ENCODE results near the gene CLNK. TPM values are rescaled to one million over a fixed set of nuclear protein-coding genes. Genes with fewer than 3 reads are reported as not detected.

Gene CLNK
- total RNA-seq, 1 donor from 2014 or later = 0.10 TPM

DNA sequence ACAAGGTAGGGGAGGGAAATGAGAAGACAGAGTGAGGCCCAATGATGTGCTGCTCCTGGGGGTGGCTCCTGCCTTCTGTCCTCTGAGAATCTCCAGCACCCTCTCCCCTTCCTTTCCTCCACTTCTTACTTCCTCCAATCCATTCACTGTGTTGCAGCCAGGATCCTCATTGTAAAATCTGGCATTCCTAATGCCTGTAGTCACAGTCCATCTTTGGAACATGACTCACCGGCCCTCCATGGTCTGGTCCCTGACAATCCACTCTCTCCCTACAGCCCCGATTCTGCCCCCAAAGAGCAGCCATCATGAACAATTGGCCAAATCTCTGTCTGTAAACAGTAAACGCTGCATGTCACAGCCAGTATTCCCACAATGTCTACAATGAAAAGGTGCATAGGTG is 72.9 kb downstream of the CLNK start:
- no peak for DNase-seq

DNA sequence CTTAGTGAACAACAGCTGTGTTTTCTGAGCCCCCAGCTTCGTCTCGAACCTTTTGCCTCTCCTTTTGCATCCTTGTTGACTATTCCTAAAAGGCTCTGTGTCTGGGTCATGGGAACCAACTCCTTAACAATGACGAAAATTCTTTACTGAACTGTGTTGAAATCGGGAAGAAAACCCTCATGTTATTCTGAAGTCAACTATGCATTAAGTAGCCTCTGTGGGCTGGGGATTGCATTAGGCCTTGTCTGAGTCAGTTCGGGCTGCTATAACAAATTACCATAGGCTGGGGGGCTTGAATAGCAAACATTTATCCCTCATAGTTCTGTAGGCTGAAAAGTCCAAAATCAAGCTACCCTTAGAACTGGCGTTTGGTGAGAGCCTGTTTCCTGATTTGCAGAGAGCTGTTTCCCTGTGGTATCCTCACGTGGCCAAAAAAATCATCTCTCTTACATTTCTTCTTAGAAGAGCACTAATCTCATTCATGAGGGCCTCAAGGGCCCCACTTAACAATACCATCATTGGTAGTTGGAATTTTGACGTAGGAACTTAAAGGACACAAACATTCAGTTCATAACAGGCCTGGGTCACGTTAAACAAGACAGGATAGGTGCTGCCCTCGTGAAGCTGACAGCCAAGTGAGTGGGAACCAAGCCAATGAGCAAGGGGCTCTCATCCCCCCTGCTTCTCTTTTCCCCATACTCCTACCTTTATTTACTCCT is 75.9 kb downstream of the CLNK start:
- no peak for DNase-seq

DNA sequence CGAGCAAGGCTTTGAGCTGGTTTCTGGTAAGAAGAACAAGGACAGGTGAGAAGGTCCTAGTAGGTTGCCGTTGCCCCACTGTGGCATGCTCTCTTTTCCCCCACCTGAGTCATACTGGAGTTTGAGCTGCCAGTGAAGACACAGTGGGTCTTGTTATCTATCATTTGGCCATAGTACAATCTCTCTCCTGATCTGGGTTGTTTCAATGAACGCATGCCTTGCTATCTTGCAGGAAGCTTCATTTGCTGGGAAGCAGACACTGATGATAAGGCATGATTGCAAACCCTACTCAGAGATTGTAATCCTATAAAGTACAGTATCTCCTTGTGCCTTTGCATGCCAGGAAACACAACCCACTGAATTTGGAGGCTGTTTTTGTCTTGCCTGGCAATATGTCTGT is 77.4 kb downstream of the CLNK start:
- DNase-seq = no peak

DNA sequence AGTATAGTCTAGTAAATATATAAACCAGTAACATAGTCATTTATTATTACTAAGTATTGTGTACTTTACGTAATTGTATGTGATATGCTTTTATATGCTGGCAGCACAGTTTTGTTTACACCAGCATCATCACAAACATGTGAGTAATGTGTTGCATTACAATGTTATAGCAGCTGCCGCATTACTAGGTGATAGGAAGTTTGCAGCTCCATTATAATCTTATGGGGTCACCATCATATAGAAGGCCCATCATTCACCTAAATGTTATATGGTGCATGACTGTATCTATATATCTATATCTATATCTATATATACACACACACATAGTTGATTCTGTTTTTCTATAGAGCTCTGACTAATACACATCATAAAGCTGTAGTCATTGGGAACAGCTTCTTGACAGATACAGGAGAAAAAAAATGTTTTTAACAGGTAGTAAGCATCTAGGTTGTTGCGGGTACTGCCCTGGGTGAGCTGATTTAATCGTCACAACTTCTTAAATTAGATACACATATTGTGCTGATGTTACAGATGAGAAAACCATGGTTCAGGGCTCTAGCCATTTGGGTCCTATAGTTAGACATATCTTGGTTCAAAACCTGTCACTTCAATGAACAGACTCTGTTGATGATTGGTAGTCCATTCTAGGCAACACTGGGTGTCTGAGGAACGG is 77.9 kb downstream of the CLNK start:
- no peak for DNase-seq

DNA sequence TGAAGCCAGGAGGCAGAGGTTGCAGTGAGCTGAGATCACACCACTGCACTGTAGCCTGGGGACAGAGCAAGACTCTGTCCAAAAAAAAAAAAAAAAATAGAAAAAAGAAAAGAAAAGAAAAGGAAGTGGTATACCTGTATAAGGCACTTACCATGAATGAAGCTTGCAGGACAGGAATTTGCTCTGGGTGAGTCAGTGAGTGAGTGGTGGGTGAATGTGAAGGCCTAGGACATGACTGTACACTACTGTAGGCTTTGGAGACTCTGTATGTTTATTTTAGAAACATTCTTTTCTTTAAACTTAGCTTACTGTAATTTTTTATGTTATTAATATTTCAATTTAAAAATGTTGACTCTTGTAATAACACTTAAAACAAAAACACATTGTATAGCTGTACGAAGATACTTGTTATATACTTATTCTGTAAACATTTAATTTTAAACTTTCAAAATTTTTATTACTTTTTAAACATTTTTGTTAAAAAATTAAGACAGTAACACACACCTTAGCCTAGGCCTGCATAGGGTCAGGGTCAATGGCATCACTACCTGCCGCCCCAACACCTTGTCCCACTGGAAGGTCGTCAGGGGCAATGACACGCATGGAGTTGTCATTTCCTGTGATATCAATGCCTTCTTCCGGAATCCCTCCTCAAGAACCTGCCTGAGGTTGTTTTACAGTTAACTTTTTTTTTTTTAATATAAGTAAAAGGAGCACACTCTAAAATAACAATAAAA is 78.7 kb downstream of the CLNK start:
- no peak for DNase-seq

DNA sequence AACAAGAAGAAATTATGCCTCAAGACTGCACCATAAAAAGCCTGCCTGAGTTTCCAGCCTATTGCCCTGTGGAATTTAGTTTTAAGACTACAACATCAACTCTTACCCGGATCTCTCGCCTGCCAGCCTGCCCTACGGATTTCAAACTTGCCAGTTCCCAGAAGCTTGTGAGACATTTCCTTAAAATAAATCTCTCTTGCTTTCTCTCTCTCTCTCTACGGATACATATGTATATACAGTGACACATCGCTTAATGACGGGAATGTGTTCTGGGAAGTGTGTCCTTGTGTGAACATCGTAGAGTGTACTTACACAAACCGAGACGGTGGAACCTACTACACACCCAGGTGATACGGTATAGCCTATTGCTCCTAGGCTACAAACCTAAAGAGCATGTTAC is 79.5 kb downstream of the CLNK start:
- no peak for DNase-seq

DNA sequence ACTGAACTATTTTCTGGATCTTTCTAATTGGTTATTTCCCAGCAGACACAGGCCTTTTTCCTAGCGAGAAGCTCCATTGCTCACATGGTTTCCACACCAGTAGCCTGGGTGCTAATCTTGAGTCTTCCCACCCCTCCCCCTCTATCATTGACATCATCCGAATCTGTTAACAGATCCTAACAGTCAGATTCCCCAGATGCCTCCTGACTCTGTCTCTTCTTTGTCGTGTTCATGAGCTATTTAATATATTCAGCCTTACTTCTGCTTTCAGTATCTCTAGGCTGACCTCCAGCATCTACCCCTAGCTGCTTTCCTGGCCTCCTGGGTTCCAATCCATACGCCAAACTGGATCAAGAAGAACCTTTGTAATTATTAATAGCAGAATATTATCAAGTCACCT is 85.0 kb downstream of the CLNK start:
- DNase-seq = no peak

DNA sequence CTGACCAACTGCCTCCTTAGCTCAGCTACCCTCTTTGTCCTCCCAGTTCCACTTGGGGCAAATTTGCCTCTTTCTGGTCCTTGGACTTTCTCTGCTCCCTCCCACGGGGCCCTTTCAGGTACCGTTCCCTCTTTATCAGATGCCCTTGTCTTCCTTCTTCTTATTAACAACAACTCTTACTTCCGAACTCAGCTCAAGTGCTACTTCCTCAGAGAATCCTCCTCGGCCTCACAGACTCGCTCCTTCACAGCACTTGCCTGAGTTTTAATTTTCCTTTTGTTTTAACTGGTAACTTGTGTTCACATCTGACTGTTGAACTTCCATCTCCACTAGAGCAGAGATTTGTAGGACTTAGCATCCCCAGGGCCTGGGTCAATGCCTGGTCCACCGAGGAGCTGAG is 85.7 kb downstream of the CLNK start:
- no peak for DNase-seq

DNA sequence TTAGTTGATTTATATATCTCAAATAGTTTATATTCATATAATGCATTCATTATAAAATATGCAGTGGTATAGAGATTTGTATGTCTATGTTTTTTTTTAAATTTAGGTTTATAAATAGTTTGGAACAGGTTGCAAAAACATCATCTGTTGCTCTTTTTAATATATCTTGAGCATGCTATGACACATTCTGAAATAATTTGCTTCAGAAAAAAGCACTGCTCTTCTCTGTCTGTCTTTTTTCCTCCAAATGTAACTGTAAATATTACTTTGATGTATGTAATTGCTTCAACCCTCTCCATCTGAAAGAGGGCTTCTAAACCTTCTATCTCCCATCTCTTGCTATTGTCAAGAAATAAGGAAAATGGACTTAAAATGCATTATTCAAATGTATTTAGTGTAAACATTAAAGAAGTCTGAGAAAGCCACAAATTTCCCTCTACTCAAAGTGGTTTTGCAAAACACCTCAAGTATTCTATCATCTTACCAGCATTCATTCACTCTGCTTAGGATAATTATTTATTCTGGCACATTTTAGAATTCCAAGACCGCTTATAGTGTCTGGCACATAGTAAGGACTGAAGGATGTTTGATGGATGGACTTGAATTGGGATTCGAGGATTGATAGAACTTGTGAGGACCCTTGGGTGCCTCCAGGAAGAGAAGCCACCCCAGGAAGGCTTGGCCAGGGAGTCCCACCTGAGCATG is 87.8 kb downstream of the CLNK start:
- no peak for DNase-seq

DNA sequence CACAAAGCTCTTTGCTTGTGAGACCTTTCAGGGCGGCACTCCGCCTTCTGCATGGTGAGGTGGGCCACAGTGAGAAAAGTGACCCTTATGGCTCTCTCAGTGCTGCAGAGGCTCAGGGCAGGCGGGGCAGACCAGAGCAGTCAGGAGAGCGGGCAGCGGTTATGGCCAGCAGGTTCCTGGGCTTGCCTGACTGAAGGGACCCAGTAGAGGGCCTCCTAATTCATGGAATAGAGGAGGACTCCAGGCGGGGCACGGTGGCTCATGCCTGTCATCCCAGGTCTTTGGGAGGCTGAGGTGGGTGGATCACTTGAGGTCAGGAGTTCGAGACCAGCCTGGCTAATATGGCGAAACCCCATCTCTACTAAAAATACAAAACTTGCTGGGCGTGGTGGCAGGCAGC is 91.4 kb downstream of the CLNK start:
- no peak for DNase-seq

DNA sequence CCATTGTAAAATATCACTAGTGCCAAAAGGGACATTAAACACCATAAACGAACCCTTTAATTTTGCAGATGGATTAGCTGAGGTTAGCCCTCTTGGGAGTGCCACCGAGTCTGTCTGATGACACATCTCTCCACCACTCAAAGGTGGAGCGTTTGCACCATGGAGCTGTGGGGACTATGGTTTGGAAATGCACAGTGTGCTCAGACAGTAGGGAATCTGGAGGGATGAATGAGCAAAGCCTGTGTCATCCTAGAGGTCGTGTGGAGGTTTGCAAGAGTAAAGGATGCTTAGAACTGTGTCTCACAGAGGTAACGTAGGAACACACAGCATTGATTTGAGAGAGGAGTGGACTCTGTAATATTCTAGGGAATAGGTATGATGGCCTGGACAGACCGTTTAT is 93.7 kb downstream of the CLNK start:
- no peak for DNase-seq

DNA sequence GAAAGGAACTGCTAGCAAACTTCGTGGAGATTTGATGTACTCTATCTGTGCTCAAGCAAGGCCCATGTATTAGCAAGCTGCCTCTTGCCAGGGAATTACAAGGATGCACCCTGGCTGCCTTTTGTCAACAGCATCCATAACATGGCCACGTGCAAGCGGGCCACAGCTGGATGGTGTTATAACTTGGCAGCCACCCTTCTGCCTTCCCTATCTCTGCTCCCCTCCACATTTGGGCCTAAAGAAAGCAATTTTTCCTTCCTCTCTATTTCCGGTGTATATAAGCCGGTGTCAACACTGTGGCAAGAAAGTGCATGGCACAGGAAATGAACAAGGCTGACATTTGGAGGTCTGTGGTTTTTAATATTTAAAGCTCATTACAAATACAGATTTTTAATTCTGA is 94.8 kb downstream of the CLNK start:
- no peak for DNase-seq

DNA sequence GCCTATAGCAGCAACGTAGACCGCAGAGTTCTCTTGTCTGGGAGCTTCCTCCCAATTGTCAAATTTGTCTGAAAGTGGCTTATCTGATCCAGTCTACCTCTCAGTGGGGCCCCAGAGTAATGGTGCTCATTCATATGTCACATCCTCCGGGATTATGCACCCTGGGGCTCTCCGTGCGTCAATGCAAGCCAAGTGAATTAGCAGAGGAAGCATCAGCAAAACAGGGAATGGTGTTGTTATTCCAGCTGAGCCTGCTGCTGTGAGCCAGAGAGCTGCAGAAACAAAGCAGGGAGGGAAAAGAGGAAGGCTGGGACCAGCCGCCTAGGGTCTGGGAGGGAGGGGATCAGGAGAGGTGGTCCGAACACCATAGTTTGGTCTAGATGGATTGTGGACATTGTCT is 95.2 kb downstream of the CLNK start:
- no peak for DNase-seq

DNA sequence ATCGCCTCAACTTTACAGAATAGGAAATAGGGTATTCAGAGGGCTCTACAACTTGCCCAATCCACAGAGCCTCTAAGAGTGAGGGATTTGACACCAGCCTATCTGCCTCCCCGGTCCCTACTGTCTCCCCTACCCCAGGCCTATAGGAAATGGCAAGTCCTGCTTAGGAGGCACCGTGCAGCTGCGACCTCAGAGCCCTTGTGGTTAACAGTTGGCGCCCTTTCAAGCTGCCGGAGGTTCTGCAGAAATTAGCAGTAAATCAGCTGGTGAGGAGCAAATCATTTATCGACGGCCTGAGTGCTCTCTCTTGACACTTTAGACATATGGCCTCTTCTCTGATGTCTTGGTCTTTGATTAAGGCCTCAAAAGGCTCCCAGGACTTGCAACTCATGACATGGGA is 96.9 kb downstream of the CLNK start:
- DNase-seq = no peak

DNA sequence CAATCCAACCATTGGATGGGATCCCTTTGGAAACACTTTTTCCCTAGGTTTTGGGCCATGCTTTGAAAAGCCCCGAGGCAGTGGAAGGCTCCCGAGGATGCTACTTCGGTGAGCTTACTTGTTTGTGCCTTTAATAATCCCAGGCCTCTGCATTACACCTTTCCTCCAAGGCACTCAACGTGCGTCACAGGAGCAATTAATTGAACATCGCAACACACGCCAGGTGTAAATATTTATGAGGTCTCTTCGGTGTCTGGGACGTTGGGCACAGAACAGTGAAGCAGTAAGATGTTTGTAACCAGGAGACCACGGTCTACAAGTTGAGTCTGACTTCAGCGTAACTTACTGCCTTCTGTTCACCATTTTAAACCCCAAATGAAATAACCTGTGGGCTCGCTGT is 97.3 kb downstream of the CLNK start:
- DNase-seq = no peak

DNA sequence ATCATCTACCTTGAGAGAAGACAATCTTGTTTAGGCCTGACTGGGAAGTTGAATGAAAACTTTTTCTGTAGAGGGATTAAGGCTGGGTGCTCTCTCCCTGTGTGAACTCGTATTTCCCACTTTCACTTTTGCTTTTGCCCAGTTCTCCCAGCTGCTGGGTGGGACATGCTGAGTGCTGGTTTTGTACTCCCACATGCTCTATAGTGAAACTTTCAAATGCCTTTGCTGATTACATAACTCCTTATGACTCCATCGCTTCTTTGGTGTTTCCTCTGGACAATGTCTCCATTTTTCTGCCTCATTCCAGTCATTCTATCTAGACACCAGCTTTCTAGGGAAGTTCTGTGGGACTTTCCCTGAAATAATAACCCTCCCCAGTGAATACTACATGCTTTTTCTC is 100.5 kb downstream of the CLNK start:
- no peak for DNase-seq

DNA sequence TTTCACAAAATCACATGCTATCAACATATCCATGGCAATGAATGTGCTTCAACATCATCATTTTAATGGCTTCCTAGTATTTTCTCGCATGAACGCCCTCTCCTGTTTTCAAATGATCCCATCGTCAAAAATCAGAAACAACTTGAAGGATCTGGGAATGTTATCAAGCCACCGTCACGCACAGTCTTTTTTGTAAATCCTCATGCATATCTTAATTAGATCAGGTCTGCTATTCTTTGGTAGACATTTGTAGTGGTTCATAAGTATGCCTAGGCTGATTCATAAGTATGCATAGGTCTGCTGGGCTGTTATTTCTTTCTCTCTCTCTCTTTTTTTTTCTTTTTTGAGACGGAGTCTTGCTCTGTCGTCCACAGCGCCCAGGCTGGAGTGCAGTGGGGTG is 101.6 kb downstream of the CLNK start:
- no peak for DNase-seq

DNA sequence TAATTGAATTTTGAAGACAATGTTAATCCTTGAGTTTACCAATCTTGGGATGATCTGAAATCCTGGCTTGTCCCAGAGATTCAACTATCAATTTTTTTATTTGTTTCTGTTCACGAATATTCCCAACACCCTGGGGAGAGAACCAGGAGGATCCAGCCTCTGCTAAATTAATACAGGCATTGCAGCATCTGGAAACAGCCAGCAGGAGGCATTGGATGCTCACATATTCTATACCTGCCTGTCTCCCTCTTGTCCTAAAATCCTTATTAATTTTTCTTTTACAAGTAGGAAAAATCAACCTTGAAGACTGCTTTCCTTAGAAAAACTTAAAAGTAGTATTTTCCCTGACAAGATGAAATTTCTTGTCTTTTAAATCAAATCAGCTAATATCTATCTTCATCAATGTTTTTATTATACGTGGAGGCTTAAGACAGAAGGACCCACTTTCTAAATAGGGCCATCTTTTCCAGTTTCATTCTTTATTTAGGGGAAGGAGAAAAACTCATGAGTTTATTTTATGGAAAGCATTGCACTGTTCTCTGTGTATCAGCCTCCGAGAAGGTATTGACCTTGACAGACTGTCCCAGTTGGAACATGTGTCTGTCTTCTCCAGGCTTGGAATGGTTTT is 102.4 kb downstream of the CLNK start:
- peak; percentile 20 for DNase-seq

DNA sequence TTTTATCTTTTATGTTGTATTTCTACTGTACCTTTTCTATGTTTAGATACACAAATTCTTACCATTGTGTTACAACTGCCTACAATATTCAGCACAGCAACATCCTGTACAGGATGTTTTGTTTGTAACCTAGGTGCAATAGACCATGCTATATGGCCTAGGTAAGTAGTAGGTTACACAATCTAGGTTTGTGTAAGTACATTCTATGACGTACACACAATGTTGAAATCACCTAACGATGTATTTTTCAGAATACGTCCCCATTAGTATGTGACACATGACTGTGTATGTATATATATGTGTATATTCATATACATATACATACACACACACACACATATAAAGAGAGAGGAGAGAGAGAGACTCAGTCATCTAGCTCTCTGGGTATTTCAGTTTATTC is 103.5 kb downstream of the CLNK start:
- no peak for DNase-seq

DNA sequence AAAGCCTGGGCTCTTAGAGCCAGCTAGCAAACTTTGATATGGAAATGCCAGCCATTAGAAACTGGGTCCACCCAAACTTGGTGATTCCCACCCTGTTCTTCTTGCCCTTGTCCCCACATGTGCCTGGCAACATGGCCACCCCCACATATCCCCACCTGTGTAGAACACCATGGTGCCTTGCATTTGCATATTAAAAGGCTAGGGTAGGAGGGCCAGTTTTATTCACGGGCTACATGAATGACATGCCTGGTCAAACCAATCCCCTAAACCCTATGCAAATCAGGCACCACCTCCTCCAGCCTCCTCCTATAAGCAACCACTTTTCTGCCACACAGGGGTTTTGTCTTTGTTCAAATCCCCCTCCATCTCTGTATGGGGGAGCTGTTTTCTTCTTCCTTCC is 104.9 kb downstream of the CLNK start:
- no peak for DNase-seq

DNA sequence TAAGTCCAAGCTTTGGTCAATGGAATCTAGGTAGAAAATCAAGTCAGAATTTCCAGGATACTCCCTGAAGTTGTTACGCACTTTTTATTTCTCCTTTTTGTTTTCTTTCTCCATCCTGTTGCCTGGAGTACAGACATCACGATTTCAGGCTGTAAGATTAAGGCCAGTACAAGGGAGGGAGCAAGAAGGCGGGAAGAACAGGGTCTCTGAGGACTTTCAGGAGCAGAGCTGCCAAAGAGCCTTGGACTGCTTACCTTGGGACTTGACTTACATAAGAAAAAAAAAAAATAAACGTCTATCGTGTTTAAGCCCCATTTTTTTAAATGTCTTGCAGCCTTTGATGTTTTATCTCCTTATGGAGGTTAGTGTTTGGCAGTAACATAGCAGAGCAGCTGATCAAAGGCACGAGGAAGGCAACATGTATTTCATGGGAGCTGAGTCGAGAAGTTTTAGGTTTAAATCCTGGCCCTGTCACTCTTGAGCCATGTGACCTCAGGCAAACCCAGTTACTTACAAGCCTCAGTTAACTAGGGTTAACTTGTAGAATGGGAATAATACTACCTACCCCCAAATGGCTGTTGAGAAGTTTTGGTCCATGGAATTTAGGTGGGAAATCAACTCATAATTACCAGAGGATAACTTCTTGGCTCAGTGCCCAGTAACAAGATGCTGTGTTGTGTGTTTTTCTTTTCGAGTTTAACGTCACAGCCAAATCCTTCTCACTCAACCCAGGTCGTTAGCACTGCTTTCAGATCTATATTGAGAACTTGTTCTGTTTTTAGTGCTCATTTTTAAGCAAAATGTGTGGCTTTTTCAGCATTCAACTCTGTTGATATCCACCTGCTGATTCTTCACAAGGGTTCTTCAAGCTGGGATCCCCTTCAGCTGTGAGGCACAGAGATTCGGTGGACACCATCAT is 106.8 kb downstream of the CLNK start:
- DNase-seq = no peak
